Stimulated activated CD4-positive, alpha-beta T cell treated with anti-CD3 and anti-CD28 coated beads, Interleukin-2, amount 100 ng/mL, for 24 hours (primary cell): ENCODE measurements around the gene PHACTR2.

Experiments
- DNase-seq, 2 donors: peaks; one replicate each; pipeline ENCODE4 v3.0.0-alpha.2; 2020

PHACTR2 gene

DNA sequence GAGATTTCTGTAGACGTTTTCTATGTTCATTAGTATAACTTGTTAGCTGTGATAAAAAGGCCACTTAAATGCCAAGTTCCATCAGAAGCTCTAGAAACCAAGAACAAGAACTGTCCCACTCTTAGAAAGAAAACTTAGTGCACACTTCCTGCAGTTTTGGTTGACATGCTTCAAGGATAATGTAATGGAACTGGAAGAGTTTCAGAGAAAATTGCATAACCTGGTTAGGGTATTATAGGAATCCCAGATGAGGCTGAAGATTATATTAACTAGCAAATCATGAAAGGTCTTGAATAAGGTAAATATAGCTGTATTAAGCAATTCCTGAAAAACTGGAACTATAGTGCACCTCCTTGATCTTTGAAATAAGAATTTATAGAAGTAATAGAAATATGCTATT is 1.8 kb upstream of the PHACTR2 start:
- no peak for DNase-seq

- DNase-seq = no peak
Observed at GRCh38 chr6:143676437-143677045, 1.2 kb upstream of the PHACTR2 start.

DNA sequence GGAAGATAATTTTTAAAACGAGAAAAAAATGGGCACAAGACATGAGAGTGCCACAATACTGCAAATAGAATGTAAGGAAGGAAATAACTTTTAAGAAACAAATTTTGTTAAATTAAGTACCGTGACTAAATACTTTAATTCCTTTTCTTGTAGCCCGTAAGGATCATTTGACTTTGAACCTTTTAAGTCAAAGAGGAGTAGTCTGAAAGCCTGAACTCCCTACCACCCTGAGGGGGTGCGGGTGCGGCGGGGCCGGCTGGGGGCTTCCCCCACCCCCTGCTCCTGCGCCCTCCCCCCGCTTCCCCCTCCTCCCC is 231 bp upstream of the PHACTR2 start:
- no peak for DNase-seq

DNA sequence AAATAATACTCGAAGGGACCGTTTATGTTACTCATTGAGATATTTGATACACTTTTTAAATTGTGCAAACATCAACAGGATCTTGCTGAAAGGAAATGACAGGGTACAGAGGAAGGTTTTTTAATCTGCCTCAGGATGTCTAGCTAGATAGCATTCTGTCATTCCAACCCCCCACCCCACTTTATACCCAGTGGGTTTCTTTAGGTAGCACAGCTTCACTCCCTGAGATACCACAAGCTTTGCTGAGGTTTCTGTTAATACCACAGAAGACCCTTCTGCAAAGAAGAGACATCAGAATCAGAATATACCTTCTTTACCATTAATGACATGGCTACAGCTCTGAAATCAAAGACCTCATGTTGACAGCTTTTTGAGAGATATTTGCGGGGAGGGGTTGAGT is 1.3 kb downstream of the PHACTR2 start:
- no peak for DNase-seq

DNA sequence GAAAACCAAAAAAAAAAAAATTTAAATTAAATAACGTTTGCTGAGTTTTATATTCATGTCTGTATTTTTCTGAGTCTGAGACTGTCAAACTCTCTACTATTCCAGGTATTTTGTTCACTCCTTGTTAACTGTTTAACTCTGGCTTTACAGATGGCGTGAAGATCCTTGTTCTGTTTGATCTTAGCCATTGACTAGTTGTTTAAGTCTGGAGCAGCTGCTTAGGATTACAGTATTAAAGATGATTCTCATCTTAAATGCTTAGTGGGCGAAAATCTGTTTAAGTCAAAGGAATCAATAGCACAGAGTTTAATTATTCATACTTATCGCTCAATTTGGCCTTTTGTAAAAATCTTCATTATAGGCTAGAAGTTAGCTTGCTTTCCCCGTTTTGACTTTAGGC is 2.4 kb downstream of the PHACTR2 start:
- DNase-seq = no peak

DNA sequence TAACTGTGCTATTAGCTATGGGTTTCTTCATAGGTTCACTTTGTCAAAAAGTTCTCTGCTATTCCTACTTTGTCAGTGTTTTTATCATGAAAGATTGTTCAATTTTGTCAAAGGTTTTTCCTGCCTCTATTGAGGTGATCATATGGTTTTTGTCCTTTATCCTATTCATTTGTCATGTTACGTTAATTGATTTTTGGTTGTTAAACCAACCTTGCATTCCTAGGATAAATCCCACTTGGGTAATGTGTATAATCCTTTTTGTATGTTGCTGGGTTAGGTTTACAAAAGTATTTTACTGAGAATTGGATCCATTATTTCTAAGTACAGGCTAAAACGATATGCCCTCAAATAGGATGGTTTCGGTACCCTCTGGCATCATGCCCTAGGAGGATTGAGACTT is 5.0 kb downstream of the PHACTR2 start:
- no peak for DNase-seq

- no peak for DNase-seq
Observed at GRCh38 chr6:143684486-143684885, 6.7 kb downstream of the PHACTR2 start.

DNA sequence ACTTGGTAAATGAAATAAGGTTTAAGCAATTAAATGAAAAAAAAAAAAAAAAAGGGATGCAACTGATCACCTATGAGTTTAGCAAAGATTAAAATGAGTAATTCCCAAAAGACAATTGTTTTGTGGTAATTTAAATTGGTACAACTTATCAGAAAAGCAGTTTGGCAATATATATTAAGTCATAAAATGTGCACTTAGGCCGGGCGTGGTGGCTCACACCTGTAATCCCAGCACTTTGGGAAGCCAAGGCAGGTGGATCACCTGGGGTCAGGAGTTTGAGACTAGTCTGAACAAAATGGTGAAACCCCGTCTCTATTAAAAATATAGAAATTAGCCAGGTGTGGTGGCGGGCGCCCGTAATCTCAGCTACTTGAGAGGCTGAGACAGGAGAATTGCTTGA is 7.9 kb downstream of the PHACTR2 start:
- DNase-seq = no peak

GRCh38 chr6:143687591-143687990 is 9.8 kb downstream of the PHACTR2 start:
- DNase-seq = no peak

- no peak for DNase-seq
Observed at GRCh38 chr6:143688681-143689080, 10.9 kb downstream of the PHACTR2 start.

DNA sequence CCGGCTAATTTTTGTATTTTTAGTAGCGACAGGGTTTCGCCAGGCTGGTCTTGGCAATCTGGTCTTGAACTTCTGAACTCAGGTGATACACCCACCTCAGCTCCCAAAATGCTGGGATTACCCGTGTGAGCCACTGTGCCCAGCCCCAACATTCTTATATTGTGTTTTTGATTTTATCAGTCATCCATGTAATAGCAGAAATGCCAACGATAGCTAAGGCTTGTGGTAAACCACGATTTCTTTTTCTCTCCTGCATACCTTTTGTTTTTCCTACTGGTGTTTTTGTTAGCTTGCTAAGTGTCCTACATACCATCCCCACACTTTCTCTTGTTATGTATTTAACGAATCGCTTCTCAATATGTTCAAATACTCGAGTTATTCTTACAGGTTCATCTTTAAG is 12.1 kb downstream of the PHACTR2 start:
- DNase-seq = no peak

GRCh38 chr6:143691155-143691554 is 13.4 kb downstream of the PHACTR2 start:
- DNase-seq = no peak

GRCh38 chr6:143691900-143692636 is 14.3 kb downstream of the PHACTR2 start:
- DNase-seq = no peak

GRCh38 chr6:143692696-143693095 is 14.9 kb downstream of the PHACTR2 start:
- no peak for DNase-seq

DNA sequence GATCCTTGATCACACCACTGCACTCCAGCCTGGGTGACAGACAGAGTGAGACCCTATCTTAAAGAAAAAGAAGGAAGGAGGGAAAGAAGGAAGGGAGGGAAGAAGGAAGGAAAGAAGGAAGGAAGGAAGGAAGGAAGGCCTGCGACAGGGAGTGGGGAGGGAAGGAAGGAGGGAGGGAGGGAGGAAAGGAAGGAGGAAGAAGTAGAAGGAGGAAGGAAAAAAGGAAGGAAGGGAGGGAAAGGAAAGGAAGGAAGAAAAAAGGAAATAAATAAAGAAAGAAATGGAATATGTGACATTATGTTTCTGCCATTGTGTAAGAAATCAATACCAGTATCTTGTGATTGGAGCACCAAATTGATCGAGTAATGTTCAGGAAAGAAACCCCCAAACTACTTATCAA is 16.2 kb downstream of the PHACTR2 start:
- no peak for DNase-seq

- DNase-seq = no peak
Observed at GRCh38 chr6:143694560-143694959, 16.8 kb downstream of the PHACTR2 start.

DNA sequence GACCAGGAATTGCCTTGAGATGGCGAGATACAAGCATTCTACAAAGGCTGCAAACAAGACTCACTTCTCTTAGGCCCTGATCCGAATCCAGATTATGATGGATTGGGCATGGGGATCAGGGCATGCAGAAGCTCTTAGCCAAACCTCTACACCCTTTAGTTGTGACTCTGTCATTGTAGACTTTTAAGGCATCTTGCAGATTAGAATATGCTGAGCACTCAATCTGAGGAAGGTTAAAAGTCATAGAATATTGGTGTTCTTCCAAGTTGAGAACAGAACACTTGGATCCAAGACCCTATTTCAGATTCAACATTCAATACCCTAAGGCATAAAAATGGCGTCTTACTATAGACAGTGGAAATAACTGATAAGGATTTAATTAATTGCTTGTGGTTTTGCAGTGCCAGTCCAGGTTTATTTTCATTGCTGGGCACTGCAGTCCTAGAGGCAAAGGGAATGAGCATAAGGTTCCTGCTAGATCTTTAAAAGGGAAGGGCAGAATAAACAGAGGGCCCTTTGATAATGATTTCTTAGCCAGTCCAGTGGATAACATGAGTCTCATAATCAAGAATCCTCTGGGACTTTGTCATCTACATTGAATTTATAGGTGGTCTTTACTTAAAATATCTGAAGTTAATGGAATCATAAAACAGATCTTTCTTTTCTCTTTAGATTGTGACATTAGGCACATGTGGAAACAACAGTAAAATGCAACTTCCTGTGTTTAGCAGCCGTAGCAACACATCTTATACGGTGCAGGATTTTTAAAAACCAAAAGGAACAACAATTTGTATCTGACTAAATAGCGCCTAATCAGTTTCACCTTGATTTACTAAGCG is 17.6 kb downstream of the PHACTR2 start:
- no peak for DNase-seq

DNA sequence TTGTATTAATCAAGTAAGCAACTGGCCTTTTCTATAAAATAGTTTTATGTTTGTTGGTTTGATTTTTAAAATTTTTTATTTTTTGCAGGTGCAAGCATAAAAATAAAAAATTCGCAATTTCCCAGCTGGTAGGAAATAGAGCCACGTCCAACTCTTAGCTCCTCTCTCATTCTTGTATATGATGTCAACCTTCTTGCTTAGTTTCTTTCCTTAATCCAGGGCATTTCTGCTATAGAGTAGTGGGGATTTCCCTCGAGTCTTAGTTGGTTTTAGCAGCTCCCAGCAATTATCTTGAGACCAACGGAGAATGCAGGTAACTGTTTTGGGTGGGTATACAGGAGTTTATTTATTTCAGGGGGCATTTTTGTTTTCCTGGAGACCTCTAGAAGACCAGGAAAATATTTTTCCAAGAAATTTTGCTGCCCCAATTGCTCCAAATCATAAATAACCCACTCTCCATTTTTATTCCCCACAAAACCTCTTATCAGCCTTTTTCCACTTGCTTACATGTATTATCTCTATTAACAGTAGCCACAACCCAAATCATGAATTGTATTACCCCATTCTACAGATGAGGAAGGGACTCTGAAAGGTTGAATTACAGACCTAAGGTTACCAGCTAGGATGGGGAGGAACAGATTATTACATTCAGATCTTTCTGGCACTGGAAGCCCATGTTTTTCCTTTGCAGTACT is 18.4 kb downstream of the PHACTR2 start:
- no peak for DNase-seq

GRCh38 chr6:143696664-143697000 is 18.9 kb downstream of the PHACTR2 start:
- no peak for DNase-seq

DNA sequence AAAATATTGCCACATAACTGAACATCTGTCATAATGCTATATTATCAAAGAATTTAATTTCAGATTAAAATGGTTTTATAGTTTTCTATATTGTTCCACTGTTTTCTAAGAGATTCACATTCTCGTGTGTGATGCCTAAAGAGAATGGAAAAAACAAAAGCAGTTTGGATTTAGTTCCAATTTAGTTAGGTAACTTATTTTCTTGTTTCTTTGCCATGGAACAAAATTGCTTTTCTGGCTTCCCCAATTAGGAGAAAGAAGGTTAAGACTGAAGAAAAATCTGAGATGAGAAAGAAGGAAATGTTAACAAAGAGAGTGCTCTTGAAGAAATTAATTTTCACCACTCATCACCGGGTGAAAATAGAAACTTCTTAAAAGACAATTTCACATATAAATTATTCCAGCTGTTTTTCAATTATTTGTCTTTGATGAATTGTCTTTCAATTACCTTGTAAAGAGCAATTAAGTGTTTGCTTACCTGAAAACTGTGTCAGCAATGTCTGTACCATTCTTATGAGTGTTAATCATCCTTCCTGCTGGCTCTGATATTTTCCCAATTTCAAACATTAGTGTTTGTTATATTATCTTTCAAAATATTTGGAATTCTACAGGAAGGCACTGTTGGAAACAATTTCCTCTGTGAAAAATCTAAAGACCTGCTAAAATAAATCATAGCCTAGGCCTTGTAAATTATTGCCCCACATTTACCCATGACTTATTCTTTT is 19.5 kb downstream of the PHACTR2 start:
- no peak for DNase-seq

DNA sequence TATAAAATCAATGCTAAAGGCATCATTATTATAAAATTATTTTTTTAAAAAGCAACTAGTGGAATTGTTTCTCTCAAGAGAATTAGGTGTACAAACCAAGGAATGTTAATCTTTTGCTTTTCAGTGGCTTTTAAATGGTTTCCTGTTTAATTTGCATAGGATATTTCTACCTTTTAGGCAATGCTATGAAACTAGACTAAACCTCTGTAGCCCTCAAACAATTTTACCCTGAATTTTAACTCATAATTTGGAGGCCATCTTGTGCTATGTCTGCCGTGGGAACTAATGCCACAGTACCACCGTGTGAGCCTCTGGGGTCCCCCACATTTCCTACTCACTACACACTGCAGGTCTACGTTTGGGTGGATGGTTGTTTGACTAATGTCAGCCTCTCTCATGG is 20.6 kb downstream of the PHACTR2 start:
- no peak for DNase-seq

DNA sequence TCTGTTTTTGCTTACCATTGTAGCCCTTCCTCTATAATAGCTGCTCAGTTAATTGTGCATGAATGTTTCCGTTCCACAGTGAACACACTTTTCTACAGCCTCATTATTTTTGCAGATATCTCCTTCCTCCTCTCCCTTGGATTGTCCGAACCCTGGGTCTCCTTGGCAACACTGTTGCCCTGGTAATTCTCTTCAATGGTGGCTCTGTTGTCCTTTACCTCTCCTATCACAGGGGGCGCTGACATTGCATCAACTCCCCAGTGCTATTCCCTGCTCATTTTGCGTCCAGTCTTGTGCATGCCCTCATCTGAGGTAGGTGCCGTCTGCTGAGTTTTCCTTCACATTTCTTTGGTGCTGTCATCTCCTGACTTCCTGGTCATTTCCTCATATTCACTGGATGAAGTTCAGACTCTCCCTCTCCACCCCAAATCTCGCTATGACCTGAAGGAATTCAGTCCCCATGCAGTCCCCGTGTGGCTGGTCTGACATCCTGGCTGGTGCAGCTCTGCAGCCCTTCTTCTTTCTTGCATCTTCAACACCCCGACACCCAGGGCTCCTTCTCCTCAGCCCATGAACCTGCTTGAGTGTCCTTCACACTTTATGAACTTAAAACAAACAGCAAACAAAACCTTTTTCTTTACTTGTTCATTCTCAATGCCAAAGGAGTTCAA is 21.1 kb downstream of the PHACTR2 start:
- DNase-seq = no peak
